Cardiac septum (tissue), 1 donor: ENCODE measurements around the gene LCN15. TPM values are rescaled to one million over a fixed set of nuclear protein-coding genes. Genes with fewer than 3 reads are reported as not detected.
A peak's percentile ranks its signal among the peaks of the same experiment; 100 is the strongest.
"Not testable (repeated sequence)": the region's sequence is repeated elsewhere in the genome, so short reads cannot be mapped to it uniquely, and the experiment has no call there.

ENCODE experiments used
- DNase-seq: peaks from one replicate; pipeline ENCODE4 v3.0.0-alpha.2; 2020; ENCODE audit warnings: low spot score
- intact Hi-C: fragments of 100-400 bp; cut with DNase I; formaldehyde crosslinking; loops from one replicate; pipeline ENCODE4 v1.14.0; 2022
- total RNA-seq: library from RNA; stranded (reverse); fragmentation: NEBNext Ultra II Directional; extraction: Animal tissue kit (Norgen Biotek cat#: 25700); gene quantifications from one replicate; pipeline ENCODE4 v1.2.1, GENCODE V29; 2021
- donor health status: DM: no; HTN: no; CAD: no.

Gene LCN15
- total RNA-seq, 1 donor from 2014 or later = not detected

GRCh38 chr9:136784249-136784996, 20.1 kb upstream of the LCN15 start:
- intact Hi-C loops = loop anchor here (10.0 kb wide), 1 partner anchor 280 kb away; no protein-coding TSS in a partner anchor
- DNase-seq = no peak

DNA sequence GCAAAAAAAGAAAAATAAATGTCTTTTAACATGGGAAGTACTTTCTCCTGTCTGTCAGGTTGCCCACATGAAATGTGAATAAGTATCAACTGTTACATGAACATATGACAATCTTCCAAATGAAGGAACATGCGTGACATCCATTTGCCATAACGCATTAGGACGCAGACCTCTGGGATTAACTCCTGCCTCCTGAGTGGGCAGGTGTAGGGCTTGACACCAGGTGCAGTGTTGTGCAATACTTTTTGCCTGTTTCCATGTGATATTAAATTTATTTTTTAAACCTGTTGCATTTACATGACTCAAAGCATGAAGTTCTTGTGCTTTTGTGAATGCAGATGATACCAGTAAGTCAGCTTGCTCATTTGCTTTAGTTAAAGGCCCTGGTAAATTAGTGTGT, 18.1 kb upstream of the LCN15 start:
- no peak for DNase-seq
- intact Hi-C loops = loop anchor here (10.0 kb wide), 1 partner anchor 282 kb away; no protein-coding TSS in a partner anchor

DNA sequence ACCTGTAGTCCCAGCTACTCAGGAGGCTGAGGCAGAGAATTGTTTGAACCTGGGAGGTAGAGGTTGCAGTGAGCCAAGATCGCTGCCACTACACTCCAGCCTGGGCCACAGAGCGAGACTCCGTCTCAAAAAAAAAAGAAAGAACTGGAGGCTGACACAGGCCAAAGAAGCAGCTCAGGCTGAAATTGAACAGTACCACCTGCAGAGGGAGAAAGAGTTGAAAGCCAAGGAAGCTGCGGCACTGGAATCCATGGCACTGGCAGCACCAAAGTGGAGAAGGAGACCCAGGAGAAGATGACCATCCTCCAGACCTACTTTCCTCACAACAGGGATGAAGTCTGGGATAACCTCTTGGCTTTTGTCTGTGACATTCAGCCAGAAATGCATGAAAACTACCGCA, 15.5 kb upstream of the LCN15 start:
- DNase-seq = no peak
- intact Hi-C loops = loop anchor here (10.0 kb wide), 1 partner anchor 285 kb away; no protein-coding TSS in a partner anchor

- intact Hi-C loops = no loop called here
- DNase-seq = no peak
These were observed 13.0 kb upstream of the LCN15 start for GRCh38 chr9:136777359-136777758.

- intact Hi-C loops = no loop called here
- DNase-seq = no peak
These were observed 12.6 kb upstream of the LCN15 start for GRCh38 chr9:136776947-136777346.

- no peak for DNase-seq
- intact Hi-C loops = no loop called here
These were observed 10.9 kb upstream of the LCN15 start for GRCh38 chr9:136775191-136775590.

DNA sequence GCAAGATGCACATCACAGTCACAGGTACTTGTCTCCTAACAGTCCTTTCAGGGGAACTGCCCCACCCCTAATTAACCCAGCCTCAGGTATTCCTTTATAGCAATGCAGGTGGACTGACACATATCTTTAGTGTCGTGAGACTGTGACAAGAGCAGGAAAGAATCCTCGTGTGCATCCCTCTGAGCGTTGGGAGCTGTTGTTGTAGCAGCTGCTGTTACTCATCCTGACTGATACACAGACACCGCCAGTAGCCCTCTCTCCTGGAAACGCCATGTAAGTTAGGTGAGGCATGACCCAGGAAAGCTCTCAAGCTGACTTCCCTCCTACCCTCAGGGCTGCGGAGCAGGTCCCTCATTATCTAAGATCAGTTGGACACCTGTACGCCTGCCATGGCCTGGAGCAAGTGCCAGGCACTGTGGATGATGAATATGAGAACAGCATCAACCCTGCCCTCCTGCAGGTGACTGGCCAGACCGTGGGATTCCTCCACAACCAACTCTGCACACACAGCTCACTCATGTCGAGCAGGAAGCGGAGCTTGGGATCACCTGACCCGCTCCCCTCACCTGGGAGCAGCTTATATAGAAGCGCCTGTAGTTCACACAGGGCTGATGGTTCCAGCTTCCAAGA, 10.2 kb upstream of the LCN15 start:
- intact Hi-C loops = no loop called here
- DNase-seq = no peak

- intact Hi-C loops = no loop called here
- no peak for DNase-seq
These were observed 9.2 kb upstream of the LCN15 start for GRCh38 chr9:136773386-136774044.

- DNase-seq = no peak
- intact Hi-C loops = no loop called here
These were observed 7.6 kb upstream of the LCN15 start for GRCh38 chr9:136771907-136772415.

GRCh38 chr9:136769710-136770191, 5.4 kb upstream of the LCN15 start:
- no peak for DNase-seq
- intact Hi-C loops = no loop called here

DNA sequence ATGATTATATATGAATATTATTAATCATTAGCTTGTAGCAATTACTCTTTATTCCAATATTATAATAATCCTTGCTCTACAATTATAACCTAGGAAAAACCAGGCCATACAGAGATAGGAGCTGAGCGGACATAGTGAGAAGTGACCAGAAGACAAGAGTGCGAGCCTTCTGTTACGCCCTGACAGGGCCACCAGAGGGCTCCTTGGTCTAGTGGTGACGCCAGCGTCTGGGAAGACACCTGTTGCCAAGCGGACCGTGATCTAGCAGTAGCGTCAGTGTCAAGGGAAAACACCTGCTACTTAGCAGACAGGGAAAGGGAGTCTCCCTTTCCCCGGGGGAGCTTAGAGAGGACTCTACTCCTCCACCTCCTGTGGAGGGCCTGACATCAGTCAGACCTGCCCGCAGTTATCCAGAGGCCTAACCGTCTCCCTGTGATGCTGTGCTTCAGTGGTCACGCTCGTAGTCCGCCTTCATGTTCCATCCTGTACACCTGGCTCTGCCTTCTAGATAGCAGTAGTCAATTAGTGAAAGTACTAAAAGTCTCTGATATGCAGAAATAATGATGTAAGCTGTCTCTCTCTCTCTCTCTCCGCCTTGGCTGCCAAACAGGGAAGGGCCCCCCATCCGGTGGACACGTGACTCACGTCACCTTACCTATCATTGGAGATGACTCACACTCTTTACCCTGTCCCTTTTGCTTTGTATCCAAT, 2.2 kb upstream of the LCN15 start:
- intact Hi-C loops, DNase-seq: not testable (repeated sequence)

- DNase-seq, intact Hi-C loops: not testable (repeated sequence)
These were observed 1.6 kb upstream of the LCN15 start for GRCh38 chr9:136765745-136766409.

DNA sequence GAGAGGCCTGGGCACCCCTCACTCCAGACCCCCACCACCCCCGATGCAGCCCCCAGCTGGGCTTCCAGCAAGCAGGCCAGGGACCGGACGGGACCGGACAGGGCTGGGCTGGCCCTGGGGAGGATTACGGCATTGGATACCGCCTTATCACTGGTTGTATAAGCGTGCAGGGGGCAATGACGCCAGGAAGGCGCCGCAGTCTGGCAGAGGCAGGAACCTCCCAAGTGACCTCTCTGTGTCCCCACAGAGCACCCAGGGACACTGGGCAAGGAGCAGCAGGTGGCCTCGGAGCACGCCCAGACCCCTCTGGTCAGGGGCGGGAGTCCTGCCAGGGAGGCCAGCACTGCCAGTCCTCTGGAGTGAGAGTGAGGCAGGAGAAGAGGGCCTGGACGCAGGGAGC, 723 bp upstream of the LCN15 start:
- intact Hi-C loops = no loop called here
- DNase-seq = peak; percentile 68

DNA sequence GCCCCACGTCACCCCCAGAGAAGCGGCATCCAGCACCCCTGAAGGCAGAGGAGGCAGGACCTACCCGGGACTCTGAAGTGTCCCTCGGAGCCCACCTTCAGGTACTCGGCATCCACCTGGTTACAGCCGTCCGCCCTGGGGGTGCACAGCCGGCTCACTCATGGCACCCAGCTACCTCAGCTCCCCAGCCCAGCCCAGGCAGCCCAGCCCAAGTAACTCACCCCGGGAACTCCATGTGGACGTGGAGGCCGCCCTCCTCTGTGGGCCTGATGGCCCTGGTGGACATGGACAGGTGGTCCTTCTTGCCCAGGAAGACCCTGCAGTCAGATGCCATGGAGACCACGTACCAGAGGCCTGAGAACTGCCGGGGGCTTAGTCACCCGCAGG, 676 bp downstream of the LCN15 start:
- intact Hi-C loops = no loop called here
- DNase-seq = peak; percentile 70

GRCh38 chr9:136762915-136763648, 1.2 kb downstream of the LCN15 start:
- intact Hi-C loops = no loop called here
- DNase-seq = peak; percentile 74

DNA sequence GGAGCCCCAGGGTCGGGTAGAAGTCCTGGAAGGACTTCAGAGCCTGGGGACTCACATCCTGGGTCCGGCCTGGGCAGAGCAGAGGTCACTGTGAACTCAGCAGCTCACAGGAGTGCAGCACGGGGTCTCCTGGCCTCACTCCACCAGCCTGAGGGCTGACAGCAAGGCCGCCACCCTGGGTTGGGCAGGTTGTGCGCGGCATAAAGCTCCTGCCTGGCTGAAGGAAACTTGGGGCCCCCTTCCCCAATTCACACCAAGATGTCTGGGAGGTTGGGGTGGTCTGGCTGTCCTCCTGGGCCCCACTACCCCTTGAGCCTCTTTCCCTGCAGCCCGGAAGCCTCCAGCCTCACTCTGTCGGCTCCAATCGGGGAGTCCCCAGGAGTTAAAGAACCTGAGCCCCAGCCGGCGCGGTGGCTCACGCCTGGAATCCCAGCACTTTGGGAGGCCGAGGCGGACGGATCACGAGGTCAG, 2.1 kb downstream of the LCN15 start:
- intact Hi-C loops = no loop called here

GRCh38 chr9:136761545-136761981, 2.8 kb downstream of the LCN15 start:
- peak; percentile 64 for DNase-seq
- intact Hi-C loops = no loop called here

More for the DNA sequence above, 2.1 kb downstream of the LCN15 start:
- DNase-seq = no peak

DNA sequence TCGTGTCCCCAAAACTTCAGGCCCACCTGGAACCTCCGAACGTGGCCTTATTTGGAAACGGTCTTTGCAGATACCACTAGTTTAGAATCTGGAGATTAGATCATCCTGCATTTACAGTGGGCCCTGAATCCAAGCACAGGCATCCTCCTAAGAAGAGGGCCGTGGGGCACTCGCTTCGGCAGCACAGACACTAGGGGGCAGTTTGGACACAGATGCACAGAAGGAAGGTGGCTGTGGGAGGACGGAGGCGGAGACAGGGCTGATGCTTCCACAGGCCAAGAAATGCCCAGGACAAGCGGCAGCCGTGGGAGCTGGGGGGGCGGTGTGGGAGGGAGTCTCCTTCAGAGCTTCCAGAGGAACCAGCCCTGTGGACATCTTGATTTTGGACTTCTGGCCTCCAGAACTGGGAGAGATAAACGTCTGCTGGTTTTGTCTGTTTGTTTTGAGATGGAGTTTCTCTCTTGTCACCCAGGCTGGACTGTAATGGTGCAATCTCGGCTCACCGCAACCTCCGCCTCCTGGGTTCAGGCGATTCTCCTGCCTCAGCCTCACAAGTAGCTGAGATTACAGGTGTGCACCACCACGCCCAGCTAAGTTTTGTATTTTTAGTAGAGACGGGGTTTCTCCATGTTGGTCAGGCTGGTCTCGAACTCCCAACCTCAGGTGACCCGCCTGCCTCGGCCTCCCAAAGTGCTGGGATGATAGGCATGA, 3.3 kb downstream of the LCN15 start:
- DNase-seq, intact Hi-C loops: not testable (repeated sequence)
